Germinal center (tissue), 1 donor: ENCODE results near the gene GOLGA8A.
"Not testable (repeated sequence)": the region's sequence is repeated elsewhere in the genome, so short reads cannot be mapped to it uniquely, and the experiment has no call there.

Source experiments
- DNase-seq: peaks from one replicate; pipeline ENCODE4 v3.0.0; 2012; ENCODE audit warnings: mixed read lengths, low spot score

GOLGA8A gene, protein sequence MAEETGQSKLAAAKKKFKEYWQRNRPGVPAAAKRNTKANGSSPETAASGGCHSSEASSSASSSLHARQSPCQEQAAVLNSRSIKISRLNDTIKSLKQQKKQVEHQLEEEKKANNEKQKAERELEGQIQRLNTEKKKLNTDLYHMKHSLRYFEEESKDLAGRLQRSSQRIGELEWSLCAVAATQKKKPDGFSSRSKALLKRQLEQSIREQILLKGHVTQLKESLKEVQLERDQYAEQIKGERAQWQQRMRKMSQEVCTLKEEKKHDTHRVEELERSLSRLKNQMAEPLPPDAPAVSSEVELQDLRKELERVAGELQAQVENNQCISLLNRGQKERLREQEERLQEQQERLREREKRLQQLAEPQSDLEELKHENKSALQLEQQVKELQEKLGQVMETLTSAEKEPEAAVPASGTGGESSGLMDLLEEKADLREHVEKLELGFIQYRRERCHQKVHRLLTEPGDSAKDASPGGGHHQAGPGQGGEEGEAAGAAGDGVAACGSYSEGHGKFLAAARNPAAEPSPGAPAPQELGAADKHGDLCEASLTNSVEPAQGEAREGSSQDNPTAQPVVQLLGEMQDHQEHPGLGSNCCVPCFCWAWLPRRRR

DNA sequence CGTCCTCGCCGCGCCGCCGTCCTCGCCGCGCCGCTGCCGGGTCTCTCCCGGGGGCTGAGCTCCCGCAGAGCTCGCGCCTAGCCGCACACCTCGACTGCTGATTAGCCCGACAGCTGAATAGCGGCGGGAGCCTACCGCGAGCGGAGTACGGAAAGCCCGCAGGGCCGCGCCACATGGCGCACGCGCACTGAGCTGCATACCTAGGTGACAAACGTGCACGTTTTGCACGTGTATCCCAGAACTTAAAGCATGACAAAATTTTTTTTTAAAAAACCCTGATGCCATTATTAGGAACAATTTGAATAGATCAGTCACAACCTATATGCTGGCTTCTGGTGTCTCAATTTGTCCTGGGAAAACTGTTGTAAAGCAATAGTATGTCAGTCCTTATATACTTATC, at the start of gene GOLGA8A:
Gene GOLGA8A, minus strand, starts transcription at position 122 of the 400 bp plus-strand sequence. CDS start 48,117 bp downstream, outside the sequence.
- peak; percentile 67 for DNase-seq

DNA sequence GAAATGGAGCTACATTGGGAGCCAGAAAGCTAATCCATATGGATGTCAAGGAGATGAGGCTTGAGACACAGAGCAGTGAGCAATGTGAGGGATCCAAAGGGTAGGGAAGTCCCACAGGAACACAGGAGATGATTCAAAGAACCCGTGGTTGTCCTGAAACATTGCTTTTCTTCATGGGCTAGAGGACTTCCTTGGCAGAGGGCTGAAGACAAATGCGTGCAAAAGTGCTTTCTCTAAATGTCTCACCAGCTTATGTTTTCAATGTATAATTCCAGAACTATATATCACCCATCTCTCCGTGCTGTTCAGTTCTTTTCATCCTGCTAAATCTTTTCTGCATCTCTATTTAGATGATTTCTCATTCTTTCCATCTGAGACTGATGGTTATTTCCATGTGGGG, 46.0 kb upstream of the GOLGA8A start:
- DNase-seq, result no peak

DNA sequence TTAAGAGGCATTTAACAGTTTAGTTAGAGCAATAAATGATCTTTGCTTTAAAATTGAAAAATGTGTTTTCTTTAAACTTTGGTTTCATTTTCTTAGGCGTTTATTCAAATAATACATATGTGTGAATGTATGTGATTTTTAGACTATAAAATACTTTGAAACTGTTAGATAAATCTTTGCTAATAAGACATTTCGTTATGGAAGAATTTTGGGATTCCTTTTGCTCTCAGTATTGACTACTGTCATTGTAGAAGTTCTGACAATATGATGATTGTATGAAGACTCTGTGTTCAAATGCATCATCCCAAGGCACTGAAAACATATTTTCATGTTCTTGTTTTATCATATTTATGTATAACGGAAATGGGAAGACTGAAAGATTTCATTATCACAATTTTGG, 43.8 kb upstream of the GOLGA8A start:
- no peak for DNase-seq

DNA sequence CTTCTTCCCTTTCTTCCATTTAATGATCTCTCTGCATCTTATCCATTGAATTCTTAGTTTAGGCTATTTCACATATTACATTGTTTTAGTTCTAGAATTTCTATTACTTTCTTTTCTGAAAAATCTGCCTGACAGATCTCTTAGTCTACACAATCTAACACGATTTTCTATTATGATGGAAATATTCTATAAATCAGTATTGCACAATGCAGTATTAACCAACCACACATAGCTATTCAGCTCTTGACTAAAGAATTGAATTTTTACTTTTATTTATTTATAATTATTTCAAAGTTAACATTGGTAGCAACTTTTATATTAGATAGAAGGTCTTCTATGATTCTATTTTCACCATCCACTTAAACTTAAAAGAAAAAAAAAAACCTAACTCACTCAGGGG, 36.2 kb upstream of the GOLGA8A start:
- DNase-seq, result no peak

DNA sequence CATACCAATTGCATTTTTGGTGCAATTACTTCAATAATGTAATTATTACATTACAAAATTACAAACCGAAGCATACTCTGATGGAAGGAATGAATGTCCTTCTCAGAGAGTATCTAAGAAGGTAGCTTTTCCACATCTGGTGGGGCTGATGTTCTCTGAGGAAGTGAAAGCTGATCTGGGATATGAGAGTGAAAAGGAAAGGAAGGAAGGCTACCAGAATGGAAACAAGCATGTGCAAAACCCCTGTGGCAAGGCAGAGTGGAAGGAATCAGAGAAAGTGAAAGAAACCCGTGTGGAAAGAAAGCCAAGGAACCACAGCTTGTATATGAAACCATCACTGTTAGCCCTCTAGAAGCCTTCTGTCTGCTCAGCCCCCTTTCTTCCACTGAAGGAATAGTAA, 35.3 kb upstream of the GOLGA8A start:
- DNase-seq, result no peak

DNA sequence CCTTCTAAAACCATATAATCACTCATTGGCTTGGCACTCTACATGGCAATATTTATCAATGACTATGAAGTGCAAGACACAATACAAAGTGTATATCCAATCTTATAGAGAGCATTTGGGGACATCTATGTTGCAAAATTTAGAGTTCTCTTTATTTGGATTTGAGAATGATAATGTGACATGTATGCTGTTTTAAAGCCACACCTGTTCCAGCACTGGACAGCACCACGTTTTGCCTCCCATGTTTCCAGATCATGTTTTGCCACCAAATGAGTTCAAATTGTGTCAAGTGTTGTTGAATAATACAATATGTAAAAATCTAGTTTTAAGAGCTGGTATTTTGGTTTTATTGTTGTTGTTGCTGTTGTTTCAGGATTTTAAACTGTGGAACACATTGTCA, 33.3 kb upstream of the GOLGA8A start:
- DNase-seq, result no peak

DNA sequence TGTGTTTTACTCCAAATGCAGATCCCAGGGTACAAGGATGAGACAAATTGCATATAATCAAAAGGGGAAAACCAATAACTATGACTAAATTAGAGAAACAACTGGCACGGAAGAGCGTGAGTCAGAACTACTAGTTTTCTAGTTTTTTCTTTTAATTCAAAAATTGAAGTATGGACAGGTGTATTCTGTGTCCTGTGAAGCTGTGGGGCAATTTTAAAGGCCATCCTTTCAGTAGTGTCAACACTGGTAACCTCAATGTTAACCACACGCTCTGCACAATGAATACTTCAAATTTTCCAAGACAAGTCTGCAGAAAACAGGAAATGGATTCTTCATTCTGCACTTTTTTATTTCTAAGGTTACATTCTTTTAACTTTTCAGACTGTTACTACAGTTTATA, 32.5 kb upstream of the GOLGA8A start:
- no peak for DNase-seq

DNA sequence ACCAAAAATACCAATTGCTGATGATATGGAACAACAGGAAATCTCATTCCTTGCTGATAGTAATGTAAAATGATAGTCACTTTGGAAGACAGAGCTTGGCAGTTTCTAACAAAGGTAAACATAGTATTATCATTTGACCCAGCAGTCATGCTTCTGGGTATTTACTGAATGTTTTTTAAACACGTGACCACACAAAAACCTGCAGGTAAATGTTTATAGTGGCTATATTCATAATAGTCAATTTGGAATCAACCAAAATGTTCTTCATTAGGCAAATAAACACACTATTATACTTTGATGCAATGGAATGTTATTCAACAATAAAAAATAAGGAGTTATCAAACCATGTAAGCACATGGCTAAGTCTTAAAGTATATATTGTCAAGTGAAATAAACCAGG, 24.1 kb upstream of the GOLGA8A start:
- DNase-seq, result no peak

DNA sequence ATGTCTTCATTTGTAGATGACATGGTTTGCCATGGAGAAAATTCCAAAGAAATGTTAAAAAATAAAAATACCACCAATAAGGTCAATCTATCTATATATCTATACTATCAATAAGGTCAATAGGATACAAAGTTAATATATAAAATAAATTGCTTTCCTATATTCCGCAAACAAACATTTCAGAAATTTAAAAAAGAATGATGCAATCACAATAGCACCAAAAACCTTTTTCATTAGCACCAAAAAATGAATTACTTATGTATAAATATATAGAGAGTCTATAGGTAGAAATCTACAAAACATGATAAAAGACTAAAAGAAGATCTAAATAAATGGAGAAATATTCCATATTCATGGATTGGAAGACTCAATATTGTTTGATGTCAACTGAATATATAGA, 22.8 kb upstream of the GOLGA8A start:
- DNase-seq, result no peak

DNA sequence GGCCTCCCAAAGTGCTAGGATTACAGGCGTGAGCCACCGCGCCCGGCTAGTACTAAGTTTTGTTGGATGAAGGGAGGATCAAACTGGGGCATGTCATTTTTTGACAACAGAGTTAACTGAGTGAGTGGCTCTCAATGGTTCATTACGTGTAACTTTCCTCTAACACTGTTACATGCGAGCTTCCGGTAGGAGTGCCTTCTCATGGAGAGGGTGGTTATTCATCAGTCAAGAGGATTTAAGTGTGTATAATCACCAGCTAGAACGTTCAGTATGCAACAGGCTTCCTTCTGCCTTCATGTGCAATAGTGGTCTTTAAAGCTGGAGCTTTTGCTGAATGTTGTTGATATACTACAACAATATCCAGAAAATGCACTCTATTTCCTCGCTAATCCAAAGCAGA, 19.1 kb upstream of the GOLGA8A start:
- DNase-seq, result no peak

DNA sequence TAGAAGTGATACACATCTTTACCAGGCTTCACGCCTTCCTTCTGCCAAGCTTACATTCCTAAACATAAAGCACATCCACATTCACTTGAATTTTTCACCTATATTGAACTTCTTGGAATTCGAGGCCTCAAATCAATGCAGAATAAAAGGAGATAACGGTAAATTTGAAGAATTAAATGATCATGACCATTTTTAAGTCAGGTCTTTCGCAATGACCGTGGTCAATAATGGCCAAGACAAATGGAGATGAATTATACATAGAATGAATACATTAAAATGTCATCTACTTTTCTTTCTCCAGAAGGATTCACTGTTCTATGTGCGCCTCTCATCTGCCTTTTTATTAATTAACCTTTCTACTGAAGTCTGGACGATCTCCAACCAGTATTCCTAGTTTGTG, 5.3 kb upstream of the GOLGA8A start:
- DNase-seq, result no peak

DNA sequence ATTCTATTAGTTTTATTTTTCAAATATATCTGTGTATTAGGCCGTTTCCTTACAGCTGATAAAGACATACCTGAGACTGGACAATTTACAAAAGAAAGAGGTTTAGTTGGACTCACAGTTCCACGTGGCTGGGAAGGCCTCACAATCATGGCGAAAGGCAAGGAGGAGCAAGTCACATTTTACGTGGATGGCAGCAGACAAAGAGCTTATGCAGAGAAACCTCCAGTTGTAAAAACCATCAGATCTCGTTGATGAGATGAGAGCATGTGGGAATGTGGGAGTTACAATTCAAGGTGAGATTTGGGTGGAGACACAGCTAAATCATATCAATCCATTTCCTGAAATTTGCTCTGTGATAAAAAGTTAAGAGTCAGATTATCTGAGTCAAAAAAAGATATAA, 2.3 kb upstream of the GOLGA8A start:
- DNase-seq, result no peak

DNA sequence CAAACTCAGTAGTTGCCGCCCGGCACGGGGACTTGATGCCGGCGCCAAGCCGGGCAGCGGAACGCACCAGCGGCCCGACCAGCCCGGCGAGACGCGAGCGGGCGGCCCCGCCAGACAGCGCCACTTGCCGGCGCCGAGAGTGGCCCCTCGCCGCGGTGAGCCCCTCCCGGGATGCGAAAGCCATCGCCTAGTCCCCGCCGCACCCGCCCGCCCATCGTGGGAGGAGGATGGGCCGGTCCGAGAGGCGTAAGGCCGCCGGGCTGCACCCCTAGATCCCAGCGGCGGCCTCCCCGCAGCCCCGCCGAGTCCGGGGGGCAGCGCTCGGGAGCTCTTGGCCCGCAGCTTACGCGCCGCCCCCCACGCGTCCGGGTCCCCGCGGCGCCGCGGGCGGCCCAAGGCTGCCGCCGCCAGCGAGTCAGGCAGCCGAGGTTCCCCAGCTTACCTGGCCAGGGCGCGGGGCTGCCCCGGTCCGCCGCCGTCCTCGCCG, 609 bp downstream of the GOLGA8A start:
- peak; percentile 48 for DNase-seq

DNA sequence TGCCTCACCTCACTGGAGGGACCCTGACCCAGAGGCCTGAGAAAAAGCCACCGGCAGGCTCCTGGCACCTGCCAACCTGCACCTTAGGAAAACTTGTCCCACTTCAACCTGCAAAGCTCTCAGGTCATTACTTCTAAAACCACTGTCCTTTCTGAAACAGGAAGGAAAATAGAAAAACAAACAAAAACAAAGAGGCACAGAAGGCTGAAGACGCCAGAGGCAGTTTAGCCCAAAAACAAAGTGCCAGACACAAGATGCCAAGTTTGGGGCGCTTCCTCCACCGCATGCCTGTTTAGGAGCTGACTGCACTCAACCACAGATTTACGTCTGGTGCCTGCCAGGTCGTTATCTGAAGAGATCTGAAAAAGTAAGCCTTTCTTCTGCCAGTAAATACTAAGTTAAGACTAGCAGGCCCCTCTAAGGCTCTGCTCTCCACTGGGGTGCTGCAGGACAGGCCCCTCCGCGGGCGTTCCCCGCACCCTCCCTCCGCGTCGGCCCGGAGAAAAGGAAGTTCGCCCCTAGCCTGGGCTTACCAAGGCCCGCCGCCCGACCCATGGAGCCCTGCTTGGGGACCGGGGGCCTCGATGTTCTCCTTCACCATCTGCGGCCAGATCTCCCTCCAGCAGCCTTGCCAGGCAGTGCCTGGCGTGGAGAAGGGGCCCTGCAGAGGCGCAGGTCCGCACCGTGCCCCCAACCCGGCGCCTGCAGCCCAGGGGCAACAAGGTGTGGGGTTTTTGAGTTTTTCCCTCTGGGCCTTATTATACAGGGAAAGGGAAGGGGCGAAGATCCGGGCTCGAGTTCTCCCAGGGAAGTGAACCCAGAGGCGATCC, 1.3 kb downstream of the GOLGA8A start:
- peak; percentile 14 for DNase-seq

DNA sequence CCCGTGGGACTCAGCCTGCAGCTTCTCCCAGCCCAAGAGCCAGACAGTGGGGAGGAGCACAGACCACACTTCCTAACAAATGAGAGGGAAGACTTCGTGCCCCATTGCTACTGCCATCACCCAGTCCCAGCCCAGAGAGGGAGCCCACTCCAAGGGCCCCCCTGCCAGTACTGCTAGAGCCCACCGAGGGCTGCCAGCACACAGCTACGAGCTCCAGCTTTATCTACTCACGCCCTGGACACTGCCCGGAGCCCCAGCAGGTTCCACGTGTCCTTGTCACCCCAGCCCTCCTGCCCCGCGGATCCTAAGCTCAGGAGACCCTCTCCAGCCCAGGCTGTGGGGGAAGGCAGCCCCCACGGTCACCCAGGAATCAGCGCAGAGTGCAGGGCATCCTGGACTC, 1.9 kb downstream of the GOLGA8A start:
- no peak for DNase-seq

DNA sequence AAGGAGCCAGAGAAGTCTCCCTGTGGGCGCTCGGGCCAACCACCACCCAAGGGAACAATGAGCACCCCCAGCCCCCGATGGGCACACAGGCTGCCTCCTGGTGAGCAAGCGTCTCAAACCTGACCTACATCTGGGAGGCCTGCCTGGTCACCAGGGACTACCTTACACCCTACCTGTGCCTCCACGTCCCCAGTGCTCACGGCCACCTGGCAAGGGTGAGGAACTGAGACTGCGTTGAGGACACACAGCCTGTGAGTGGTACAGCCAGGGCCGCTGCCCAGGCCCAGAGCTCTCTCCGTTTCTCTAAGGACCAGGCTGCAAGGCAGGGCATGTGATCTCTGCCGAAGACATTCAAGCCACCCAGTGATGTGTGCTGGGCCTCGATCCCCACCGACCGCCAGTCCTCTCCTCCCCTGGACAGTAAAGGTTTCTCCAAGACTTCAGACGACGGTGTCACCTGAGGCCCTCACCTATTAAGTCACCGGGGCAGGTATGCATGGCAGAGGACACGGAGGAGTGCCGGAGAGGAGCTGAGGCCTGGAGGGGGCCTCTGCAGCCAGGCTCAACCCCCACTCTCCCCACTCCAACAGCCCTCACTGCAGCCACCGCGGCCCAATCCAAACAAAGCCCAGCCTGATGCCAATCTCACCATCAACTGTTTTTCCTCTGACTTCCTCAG, 2.8 kb downstream of the GOLGA8A start:
- no peak for DNase-seq

DNA sequence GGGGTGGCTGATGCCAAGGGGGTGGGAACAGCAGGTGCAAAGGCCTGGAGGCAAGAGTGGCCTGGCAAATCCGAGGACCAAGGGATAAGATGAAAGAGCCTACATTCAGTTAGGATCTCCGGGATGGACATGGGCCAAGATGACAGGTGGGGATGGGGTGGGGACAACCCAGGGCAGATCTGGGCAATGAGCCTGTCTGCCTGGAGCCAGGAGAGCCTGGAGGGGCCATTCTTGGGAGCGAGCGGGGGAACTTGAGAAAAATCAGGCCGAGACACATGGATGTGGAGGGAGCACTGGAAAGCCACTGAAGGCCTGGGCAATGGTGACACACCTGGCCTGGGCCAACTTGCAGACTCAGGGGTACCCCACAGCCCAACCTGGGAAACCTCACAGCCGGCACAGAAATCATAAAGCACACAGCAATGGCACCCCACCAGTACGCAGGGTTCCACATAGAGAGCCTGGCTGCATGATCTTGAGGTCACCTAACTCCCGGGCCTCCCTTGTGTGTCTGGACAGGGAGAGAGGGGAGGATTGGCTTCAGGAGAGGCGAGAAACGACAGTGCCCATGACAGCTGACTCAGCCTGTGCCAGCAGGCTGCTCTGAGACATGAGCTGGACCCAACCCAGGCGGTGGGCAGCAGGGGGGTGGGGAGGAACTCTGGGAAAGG, 3.5 kb downstream of the GOLGA8A start:
- DNase-seq, result not testable (repeated sequence)

DNA sequence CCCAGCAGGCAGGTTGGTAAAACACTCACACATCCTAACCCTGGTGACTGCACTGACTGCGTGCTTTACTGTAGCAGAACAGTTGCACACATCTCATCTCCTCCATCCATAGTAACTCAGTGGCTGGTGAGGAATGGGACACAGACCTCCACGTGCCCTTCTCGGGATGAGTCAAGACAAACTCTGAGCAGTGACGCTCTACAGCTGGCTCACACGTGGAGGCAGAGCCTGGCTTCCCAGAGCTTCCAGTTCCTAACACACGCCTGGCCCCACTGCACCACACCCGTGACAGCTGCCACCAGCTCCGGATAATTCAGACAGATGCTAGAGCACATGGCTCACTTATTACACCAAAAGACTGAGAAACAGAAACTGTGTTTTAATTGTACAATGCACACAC, 7.0 kb downstream of the GOLGA8A start:
- DNase-seq, result not testable (repeated sequence)

DNA sequence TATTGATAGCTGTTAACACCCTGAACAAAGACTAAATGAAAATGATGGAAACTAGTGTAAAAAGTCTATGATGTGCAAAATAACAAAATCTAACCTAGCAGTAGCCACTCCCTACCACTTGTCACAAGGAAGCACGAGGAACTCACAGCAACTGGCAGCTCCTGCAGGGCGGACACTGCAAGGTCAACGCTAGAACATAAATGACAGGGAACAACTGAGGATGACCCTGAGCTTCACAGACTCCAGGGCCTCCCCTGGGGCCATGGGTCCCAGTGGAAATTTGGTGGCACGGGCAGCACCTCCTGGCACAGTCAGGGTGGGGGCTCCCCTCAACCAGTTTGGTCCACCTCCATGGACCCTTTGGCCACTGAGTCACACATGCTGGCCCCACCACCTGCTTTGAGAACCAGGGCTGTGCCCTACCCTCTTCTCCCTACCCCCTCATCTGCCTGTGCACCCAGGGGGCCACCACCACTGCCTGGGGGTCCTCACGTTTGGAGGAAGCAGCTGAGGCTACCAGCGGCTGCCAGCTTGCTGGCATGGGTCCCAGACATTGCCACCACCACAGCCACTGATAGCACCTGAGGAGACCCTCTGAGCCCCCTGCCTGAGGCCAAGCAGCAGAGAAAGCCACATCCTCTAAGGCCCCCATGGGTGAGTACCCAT, 14.1 kb downstream of the GOLGA8A start:
- not testable (repeated sequence) for DNase-seq

DNA sequence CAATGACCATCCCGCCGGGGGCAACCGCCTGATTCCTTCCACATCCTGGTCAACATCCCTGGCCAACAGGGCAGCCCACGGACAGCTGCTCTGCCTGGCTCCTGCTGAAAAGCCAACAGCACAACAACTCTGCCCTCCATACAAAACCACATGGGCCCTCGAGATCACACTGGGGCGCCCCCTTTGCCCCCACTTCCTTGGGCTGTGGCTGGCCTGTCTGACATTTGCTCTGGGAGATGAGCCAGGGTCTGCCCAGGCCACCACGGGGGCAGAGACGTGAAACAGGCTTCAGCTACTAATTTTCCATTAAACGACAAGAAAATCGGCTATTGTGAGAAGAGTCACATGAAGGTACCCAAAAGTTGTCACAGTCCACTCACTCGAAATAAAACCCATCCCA, 16.7 kb downstream of the GOLGA8A start:
- DNase-seq, result not testable (repeated sequence)

DNA sequence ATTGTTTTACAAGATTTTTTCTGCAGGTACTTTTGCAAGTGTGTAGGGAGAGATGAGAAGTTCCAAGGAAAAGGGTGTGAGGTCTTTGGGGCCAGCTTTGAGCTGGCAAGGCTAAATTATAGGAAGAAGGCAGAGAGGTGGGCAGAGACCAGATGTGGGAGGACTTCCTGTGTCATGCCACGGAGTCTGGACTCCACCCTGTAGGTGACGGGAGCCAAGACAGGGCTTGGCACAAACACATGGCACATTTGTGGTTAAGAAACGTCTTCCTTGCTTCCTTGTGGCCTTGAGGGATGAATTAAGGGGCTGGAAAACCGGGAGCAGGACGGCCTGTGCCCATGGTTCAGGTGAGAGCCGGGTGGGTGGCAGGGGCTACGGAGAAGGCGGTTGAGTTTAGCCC, 19.2 kb downstream of the GOLGA8A start:
- not testable (repeated sequence) for DNase-seq
